Gastroesophageal sphincter (tissue), 4 donors: ENCODE results near the gene FBXL13. TPM values are rescaled to one million over a fixed set of nuclear protein-coding genes. Genes with fewer than 3 reads are reported as not detected.
"Not testable (repeated sequence)": the region's sequence is repeated elsewhere in the genome, so short reads cannot be mapped to it uniquely, and the experiment has no call there.

Experiments used
- ATAC-seq: fragments of 150-250 bp; one replicate; pipeline ENCODE4 v1.9.1; 2016; ENCODE audit warnings: mild to moderate bottlenecking, moderate library complexity
- H3K27ac ChIP-seq, 4 donors: fragments of 200-600 bp; sonication (generic) in 3 of 4; 1 replicate in 3 of 4; 2 replicates in 1 of 4; pipeline ENCODE4 v1.5.1; 2016 to 2019
- H3K27me3 ChIP-seq: fragments of 200-600 bp; sonication (generic); one replicate; pipeline ENCODE4 v1.5.1; 2019
- H3K36me3 ChIP-seq, 2 donors: fragments of 200-600 bp; sonication (generic); one replicate each; pipeline ENCODE4 v1.5.1; 2019; ENCODE audit warnings: control low read depth in 1 of 2
- H3K4me1 ChIP-seq, 3 donors: fragments of 200-600 bp; sonication (generic); 1 replicate in 2 of 3; 2 replicates in 1 of 3; pipeline ENCODE4 v1.5.1; 2016 to 2019; ENCODE audit warnings: control low read depth in 2 of 3
- H3K4me3 ChIP-seq, 2 donors: fragments of 200-600 bp; sonication (generic); one replicate each; pipeline ENCODE4 v1.5.1; 2019; ENCODE audit warnings: mild to moderate bottlenecking in 1 of 2, moderate library complexity in 1 of 2
- H3K9me3 ChIP-seq, 3 donors: fragments of 200-600 bp; sonication (generic); one replicate each; pipeline ENCODE4 v1.5.1; 2017 to 2019; ENCODE audit warnings: control low read depth in 2 of 3
- CTCF ChIP-seq, 4 experiments: fragments of 200-600 bp in 2 of 4; fragments of 450-650 bp in 2 of 4; sonication (generic) in 1 of 4; IDR thresholded peaks; one replicate each; pipeline ENCODE4 v1.5.1; 2017 to 2019; ENCODE audit warnings: antibody characterized with exemption in 4 of 4, mild to moderate bottlenecking in 2 of 4, moderate library complexity in 2 of 4
- EP300 ChIP-seq: sonication (generic); formaldehyde crosslinking; IDR thresholded peaks from one replicate; pipeline ENCODE4 v1.6.1; 2017; ENCODE audit warnings: antibody characterized with exemption, mild to moderate bottlenecking
- POLR2A ChIP-seq, 2 donors: fragments of 450-650 bp; IDR thresholded peaks; one replicate each; pipeline ENCODE4 v1.6.1; 2017; ENCODE audit warnings: antibody characterized with exemption in 2 of 2, mild to moderate bottlenecking in 2 of 2, moderate library complexity in 1 of 2
- POLR2AphosphoS5 ChIP-seq: sonication (generic); formaldehyde crosslinking; IDR thresholded peaks from one replicate; pipeline ENCODE4 v1.6.1; 2017; ENCODE audit warnings: antibody characterized with exemption
- WGBS, 2 donors: methylation state at CpG; one replicate each; pipeline ENCODE4 v1.1.5; 2018; ENCODE audit warnings: low coverage in 1 of 2; 5-methylcytosine and 5-hydroxymethylcytosine counted together
- total RNA-seq, 4 donors: library from RNA; depleted of rRNA; stranded (reverse); fragments of >200 nt; gene quantifications; one replicate each; pipeline ENCODE4 v1.1.0, GENCODE V29; 2016

FBXL13 gene
- total RNA-seq, 4 donors from 2014 or later: 1.3 to 5.8 (median 3.2) TPM

- Histone ChIP-seq H3K4me3 (no peak overlapping the region), H3K4me1 (no peaks in the 10 kb centered on the region), H3K27me3 (no peaks in the 10 kb centered on the region), H3K27ac (no peak overlapping the region), H3K36me3 (no peaks in the 10 kb centered on the region), H3K9me3 (no peaks in the 10 kb centered on the region)
- 33 to 54% methylated on average over 1 of the region's 1 CpG for WGBS, 2 donors
- ATAC-seq: no peak
- TF ChIP-seq POLR2AphosphoS5 (no peak), EP300 (no peak), CTCF (IDR thresholded peaks at IDR 0.05) (no peak), POLR2A (IDR thresholded peaks at IDR 0.05) (no peak)
Measured at GRCh38 chr7:103031781-103032180, 42.8 kb downstream of the FBXL13 start.

- H3K4me3 ChIP-seq: no peak overlapping the region
- no peaks in the 10 kb centered on the region for H3K27me3 ChIP-seq
- H3K4me1 ChIP-seq: no peaks in the 10 kb centered on the region
- ATAC-seq: no peak
- H3K36me3 ChIP-seq: no peaks in the 10 kb centered on the region
- TF ChIP-seq EP300: no peak
- TF ChIP-seq POLR2AphosphoS5: no peak
- TF ChIP-seq CTCF (IDR thresholded peaks at IDR 0.05): no peak
- no peak for TF ChIP-seq POLR2A (IDR thresholded peaks at IDR 0.05)
- H3K9me3 ChIP-seq: no peaks in the 10 kb centered on the region
- WGBS, 2 donors: 86% methylated on average over 1 of the region's 1 CpG; no CpG with 5 or more reads in 1 of the 2 donors
- H3K27ac ChIP-seq: no peak overlapping the region
Measured at GRCh38 chr7:103031024-103031423, 43.6 kb downstream of the FBXL13 start.

GRCh38 chr7:103025341-103025740, 49.3 kb downstream of the FBXL13 start:
- peaks cover 0 to 4% (median 0%) of the 10 kb centered on the region in 3 donors for H3K9me3 ChIP-seq
- ATAC-seq: no peak
- no peak overlapping the region for H3K27ac ChIP-seq
- TF ChIP-seq EP300 (no peak), POLR2A (IDR thresholded peaks at IDR 0.05) (no peak), CTCF (IDR thresholded peaks at IDR 0.05) (no peak), POLR2AphosphoS5 (no peak)
- H3K4me1 ChIP-seq: no peaks in the 10 kb centered on the region
- WGBS, 2 donors: 74 to 80% methylated on average over 3 of the region's 3 CpGs
- H3K4me3 ChIP-seq: no peak overlapping the region
- H3K36me3 ChIP-seq: no peaks in the 10 kb centered on the region
- no peaks in the 10 kb centered on the region for H3K27me3 ChIP-seq

GRCh38 chr7:103023578-103023977, 51.0 kb downstream of the FBXL13 start:
- not testable (repeated sequence) for H3K36me3 ChIP-seq, H3K4me3 ChIP-seq, H3K4me1 ChIP-seq, ATAC-seq, H3K9me3 ChIP-seq, H3K27ac ChIP-seq, H3K27me3 ChIP-seq
- 67 to 94% methylated on average over 1 of the region's 1 CpG for WGBS, 2 donors

GRCh38 chr7:103021490-103021889, 53.1 kb downstream of the FBXL13 start:
- not testable (repeated sequence) for H3K4me1 ChIP-seq, H3K36me3 ChIP-seq, ATAC-seq, H3K27me3 ChIP-seq, H3K9me3 ChIP-seq, H3K4me3 ChIP-seq, H3K27ac ChIP-seq
- WGBS, 2 donors: 75 to 100% methylated on average over 1 of the region's 1 CpG

GRCh38 chr7:103020876-103021275, 53.7 kb downstream of the FBXL13 start:
- ATAC-seq: not testable (repeated sequence)
- peaks cover 0 to 13% (median 0%) of the 10 kb centered on the region in 3 donors for H3K9me3 ChIP-seq
- WGBS, 2 donors: 83 to 86% methylated on average over 2 to 3 of the region's 3 CpGs

GRCh38 chr7:103018295-103018694, 56.3 kb downstream of the FBXL13 start:
- not testable (repeated sequence) for H3K27ac ChIP-seq, ATAC-seq, H3K4me3 ChIP-seq, H3K36me3 ChIP-seq, H3K4me1 ChIP-seq, H3K27me3 ChIP-seq
- 100% methylated on average over 3 of the region's 3 CpGs; no CpG with 5 or more reads in 1 of the 2 donors for WGBS, 2 donors
- peaks cover 0 to 14% (median 0%) of the 10 kb centered on the region in 3 donors for H3K9me3 ChIP-seq

More at GRCh38 chr7:103020876-103021275, 53.7 kb downstream of the FBXL13 start:
- not testable (repeated sequence) for H3K4me1 ChIP-seq, H3K27me3 ChIP-seq, H3K27ac ChIP-seq, H3K36me3 ChIP-seq, H3K4me3 ChIP-seq
